ENCODE data around the gene ZNF182.
"Not testable (repeated sequence)": the region's sequence is repeated elsewhere in the genome, so short reads cannot be mapped to it uniquely, and the experiment has no call there.

The ZNF182 gene

GRCh38 chrX:48001260-48001659, 2.5 kb downstream of the ZNF182 start:
- DNase-seq (ENCODE audit: low read depth, low spot score): no peak

- no peak for DNase-seq (ENCODE audit: low read depth, low spot score)
Observed at GRCh38 chrX:47992669-47993068, 11.1 kb downstream of the ZNF182 start.

DNA sequence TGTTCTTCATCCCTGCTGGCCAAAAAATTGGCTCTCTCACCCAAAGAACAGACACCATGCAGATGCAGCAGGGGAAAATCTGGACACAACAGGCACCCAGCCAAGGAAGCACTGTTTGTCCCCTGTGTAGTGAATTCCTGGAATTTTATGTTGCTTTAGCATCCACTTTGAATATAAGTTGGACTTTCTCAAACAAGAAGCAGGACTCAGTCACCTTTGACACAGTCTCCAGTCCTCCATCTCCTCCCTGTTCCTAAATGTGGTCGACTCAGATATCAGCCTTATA, 11.8 kb downstream of the ZNF182 start:
- no peak for DNase-seq (ENCODE audit: low read depth, low spot score)

GRCh38 chrX:47991263-47992094, 12.3 kb downstream of the ZNF182 start:
- no peak for DNase-seq (ENCODE audit: low read depth, low spot score)

- no peak for DNase-seq (ENCODE audit: low read depth, low spot score)
Observed at GRCh38 chrX:47976254-47977151, 27.3 kb downstream of the ZNF182 start.

DNA sequence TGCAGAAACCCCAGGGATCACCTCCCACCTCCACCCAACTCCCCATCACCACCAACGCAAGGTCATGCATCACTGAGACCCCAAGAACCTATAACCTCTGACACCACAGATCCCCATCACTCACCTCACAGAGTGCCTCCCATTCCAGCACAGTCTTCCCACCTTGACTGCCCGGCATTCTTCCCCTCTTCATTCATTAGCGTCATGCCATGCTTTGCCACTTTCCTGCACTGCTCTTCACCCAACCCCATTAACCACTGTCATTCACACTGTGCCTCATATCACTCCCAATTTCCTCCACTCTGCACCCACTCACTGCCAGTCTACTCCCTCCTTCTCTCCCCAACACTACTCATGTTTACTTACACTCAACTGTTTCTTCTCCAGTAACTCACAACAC, 30.6 kb downstream of the ZNF182 start:
- DNase-seq (ENCODE audit: low read depth, low spot score): no peak

DNA sequence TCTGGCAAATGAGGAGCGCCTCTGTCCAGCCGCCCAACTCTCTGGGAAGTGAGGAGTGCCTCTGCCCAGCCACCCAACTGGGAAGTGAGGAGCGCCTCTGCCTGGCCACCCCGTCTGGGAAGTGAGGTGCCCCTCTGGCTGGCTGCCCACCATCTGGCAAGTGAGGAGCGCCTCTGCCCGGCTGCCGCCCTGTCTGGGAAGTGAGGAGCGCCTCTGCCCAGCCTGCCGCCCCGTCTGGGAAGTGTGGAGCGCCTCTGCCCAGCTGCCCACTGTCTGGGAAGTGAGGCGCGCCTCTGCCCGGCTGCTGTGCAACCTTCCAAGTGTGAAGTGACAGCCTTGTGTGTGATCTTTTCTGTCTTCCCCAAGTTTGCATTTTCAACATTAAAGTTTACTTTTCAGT, 38.3 kb downstream of the ZNF182 start:
- not testable (repeated sequence) for DNase-seq (ENCODE audit: low read depth, low spot score)

DNA sequence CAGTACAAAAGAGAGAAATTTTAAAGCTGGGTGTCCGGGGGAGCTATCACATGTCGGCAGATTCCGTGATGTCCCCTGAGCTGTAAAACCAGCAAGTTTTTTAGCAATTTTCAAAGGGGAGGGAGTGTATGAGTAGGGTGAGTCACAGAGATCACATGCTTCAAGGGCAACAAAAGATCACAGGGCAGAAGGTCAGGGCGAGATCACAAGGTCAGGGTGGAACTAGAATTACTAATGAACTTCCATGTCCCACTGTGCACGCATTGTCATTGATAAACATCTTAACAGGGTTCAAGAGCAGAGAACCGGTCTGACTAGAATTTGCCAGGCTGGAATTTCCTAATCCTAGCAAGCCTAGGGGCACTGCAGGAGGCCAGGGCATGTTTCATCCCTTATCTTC, 42.0 kb downstream of the ZNF182 start:
- DNase-seq (ENCODE audit: low read depth, low spot score): not testable (repeated sequence)

DNA sequence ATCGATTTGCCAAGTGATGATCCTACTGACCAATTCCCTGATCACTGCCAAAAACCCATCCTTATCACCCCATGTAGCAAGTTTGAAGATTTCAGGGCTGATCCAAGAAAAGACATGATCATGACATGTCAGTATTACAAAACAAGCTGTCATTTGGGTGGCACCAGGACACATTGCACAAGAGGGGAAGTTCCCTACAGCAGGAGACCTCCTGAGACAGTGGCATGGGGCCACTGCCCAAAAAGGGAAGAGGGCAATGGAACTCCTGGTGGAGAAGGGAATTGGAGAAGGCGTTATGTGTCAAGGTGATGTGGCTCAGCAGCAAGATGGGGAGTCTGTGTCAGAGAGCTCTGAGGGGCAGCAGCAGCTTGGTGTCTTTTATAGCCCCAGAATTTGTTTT, 43.4 kb downstream of the ZNF182 start:
- DNase-seq (ENCODE audit: low read depth, low spot score): no peak

DNA sequence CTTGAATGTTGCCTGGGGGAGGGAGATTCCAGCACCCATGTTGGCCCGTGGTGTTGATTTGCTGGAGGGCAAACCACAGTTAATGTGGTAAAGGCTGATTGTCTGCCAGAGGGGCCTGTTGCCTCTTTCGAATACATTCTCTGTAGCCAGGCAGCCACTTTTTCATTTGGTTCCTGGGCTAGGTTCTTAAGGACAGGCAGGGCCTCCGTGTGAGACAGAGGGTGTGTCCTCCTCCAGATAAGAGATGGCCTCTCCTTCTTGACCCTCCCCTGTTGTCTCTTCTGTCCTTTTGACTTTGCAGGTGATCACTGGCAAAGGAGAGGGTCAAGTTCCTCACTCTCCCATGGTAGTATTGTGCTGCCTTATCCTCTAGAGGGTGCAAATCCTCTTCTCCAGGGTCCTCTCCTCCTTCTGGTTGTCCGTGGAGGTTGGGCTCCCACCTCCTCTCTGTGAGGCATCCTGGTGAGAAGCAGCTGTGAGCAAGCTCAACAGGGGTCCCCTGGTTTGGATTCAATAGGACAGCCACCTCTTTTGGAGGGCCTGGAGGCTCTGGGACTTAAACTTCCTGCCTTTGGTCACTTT, 44.9 kb downstream of the ZNF182 start:
- DNase-seq (ENCODE audit: low read depth, low spot score): no peak

DNA sequence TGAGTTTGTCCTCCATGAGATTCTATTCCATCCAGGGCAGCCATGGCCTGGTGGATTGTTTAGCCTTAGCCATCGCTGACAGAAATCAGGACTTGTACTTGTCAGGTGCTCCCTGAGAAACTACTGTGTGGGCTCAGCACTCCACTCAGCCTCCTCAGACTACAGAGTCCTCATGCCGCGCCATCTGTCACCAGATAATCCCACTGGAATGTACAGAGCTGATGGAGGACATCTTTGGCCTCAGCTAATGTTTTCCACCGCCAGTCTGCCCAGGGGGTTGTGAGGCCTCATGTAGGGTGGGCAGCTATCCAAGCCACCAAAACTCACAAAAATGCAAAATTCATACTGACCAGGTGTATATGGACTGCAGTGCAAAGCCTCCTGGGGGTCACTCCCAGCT, 45.6 kb downstream of the ZNF182 start:
- DNase-seq (ENCODE audit: low read depth, low spot score): not testable (repeated sequence)

DNA sequence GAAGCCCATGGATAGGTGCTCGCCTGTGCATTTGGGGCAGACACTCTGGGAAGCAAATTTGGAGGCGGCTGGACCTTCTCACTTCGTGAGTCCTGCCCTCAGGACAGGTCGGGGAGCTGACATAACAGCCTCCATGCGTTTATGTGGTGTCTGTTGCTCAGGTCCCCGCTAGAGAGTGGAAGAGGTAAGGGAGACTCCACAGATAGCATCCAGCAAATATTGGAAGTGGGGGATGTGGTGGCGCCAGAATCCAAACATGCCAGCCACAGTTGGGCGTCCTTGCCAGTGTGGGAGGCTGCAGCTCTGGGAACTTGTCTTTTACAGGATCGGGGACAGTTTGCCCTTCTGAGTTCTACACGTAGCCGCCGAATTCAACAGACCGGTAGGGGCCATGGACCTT, 47.8 kb downstream of the ZNF182 start:
- DNase-seq (ENCODE audit: low read depth, low spot score): no peak

DNA sequence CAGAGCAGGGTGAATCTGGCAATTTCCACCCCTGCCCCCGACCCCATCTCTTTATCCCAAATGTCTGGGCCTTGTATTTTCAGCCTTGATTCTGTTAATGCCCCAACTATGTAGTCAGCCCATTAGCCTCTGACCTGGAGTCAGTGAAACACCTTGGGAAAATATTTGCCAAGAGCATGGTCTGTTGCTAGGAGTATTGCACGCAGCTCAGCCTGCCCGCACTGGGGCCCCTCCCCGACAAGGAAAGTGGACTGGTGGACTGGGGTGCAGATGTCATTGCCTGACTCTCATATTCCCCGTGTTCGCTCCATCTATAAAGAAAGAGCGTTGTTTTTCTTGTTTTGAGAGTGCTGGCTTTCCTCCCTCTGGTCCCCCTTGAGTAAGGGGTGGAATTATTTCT, 48.5 kb downstream of the ZNF182 start:
- DNase-seq (ENCODE audit: low read depth, low spot score): not testable (repeated sequence)

GRCh38 chrX:47941423-47941822, 62.4 kb downstream of the ZNF182 start:
- no peak for DNase-seq (ENCODE audit: low read depth, low spot score)

GRCh38 chrX:47940448-47940847, 63.3 kb downstream of the ZNF182 start:
- DNase-seq (ENCODE audit: low read depth, low spot score): no peak

GRCh38 chrX:47936940-47937317, 66.9 kb downstream of the ZNF182 start:
- DNase-seq (ENCODE audit: low read depth, low spot score): no peak

DNA sequence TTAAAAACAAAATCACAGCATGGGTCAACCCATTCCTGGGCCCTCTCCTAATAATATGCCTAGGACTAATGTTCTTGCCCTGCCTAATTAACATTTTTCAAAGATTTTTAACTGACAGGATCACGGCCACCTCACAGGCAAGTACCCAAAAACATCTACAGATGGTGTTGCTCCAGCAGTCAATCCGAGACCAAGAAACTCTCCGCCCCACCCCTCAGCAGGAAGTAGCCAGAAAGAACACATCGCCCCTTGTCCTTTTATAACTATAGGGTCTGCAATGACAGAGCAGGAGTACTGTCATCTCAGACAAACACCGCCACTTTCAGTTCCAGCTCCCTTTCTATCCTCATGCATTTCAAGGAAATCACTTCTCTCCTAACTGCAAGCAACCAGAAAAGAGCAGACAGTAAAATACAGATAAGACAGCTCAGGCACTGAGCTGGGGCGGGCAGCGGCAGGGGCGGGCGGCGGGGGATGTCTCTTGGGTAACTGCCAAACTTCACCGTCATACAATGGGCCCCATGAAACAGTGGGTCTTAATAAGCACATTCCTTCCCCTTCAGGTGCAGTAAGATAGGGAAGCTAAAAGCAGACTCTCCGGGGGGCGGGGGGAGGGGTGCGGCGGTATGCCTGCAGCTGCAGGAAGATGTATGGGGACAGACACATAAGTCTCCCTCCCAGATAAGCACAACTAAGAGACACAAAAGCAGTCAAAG, 67.4 kb downstream of the ZNF182 start:
- no peak for DNase-seq (ENCODE audit: low read depth, low spot score)

DNA sequence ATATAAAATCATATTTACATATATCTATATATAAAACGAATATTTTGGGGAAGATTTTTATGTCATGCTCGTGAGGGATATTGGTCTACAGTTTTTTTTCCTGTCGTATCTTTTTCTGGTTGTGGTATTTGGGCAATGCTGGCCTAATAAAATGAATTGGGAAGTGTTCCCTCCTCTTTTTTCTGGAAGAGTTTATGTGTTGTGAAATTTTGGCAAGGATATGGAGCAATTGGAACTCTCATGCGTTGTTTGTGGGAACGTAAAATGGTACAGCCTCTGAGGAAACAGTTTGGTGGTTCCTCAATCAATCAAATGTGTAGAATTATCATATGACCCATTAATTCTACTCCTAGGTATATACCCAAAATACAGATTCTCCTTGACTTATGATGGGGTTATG, 69.8 kb downstream of the ZNF182 start:
- DNase-seq (ENCODE audit: low read depth, low spot score): no peak

- not testable (repeated sequence) for DNase-seq (ENCODE audit: low read depth, low spot score)
Observed at GRCh38 chrX:47931970-47932369, 71.8 kb downstream of the ZNF182 start.

DNA sequence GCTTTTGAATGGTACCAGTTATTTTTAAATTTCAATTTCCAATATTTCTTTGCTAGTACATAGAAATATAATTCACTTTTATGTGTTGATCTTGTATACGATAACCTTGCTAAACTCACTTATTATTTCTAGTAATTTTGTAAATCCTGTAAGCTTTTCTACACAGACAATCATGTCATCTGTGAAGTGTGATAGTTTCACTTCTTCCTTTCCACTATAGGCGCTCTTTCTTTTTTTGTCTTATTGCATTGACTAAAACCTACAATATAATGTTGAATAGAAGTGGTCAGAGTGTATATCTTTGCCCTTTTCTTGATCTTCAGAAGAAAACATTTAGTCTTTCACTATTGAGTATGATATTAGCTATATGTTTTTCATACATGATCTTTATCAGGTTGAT, 76.6 kb downstream of the ZNF182 start:
- DNase-seq (ENCODE audit: low read depth, low spot score): no peak

Measured in brain pericyte (primary cell).